Stimulated activated CD4-positive, alpha-beta T cell treated with anti-CD3 and anti-CD28 coated beads, Interleukin-1b, Interleukin-23, amount 100 ng/mL, for 48 hours (primary cell): ENCODE measurements around the gene SHC2.

ENCODE experiments used
- DNase-seq: peaks from one replicate; pipeline ENCODE4 v3.0.0-alpha.2; 2020

Gene SHC2

DNA sequence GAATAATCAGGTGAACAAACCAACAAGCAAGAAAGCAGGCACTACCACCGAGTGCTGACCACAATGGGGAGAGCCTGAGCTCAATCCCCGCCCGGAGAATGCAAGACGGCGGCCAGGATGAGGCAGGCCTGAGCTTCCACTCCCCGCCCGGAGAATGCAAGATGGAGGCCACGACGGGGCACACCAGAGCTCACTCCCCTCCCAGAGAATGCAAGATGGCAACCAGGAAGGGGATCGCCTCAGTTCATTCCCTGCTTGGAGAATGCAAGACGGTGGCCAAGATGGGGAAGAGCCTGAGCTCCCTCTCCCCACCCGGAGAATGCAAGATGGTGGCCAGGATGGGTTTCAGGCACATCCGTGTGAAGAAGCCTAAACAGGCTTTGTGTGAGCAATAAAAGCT lies 91.6 kb downstream of the SHC2 start:
- no peak for DNase-seq

DNA sequence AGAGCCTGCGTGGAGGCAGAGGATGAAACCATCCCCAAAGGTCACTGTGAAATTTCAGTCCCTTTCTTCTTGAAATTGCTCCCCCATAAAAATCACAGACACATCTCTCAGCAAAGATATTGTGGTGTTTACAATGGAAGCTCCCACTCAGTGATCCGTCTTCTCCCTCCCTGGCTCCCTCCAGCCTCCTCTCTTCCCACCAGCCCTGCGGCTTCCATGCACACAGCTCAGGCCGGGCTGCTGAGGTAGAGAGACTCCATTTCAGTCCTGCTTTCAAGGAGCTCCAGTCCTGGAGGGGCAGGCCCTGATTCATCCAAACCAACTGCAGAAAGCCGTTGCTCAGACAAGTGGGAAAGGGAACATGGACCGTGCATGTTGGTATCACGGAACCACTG lies 92.2 kb downstream of the SHC2 start:
- DNase-seq: no peak

DNA sequence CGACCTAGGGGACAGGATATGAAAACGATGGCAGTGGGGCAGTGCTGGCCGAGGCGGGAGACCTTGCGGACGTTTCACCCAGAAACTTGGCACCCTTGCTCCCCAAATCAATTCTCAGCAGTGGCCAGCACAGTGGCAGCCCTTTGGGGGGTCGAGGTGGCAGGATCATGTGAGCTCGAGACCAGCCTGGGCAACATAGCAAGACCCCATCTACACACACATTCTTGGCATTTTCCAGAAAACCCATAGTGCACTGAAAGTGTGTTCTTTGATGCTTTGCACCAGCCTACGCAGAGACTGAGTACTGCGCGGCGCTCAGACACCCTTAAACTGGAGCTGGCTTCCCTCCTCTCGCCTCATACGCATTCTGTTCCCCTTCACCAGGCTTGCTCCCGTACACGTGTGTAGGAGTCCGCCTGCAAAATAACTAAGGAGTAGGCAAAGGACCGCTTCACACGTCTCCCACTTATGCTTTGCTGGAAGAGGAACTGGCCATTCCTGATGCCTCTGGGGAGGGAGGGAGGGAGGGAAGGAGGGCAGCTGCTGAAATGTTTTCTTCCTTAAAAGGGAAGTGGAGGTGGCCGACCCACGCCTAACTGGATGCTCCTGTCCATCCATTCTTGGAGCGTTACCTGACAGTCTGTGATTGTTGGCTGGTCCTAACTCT lies 92.7 kb downstream of the SHC2 start:
- DNase-seq: no peak

DNA sequence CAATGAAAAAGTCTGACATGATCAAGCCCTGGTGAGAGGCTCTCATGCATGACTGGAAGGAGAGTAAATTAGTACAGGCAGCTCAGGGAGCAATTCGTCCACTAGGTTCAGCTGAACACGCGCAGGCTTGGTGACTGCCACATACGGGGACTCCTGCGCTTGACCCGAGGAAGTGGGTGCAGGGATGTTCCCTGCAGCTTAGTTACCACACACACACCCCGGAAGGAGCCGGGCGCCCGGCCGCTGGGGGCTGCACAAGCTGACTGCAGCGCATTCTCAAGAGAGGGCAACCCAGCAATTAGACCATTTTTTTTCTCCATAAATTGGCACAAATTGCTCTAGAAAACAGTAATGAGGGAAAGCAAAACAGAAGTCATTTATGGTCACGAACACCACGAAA lies 93.3 kb downstream of the SHC2 start:
- no peak for DNase-seq

DNA sequence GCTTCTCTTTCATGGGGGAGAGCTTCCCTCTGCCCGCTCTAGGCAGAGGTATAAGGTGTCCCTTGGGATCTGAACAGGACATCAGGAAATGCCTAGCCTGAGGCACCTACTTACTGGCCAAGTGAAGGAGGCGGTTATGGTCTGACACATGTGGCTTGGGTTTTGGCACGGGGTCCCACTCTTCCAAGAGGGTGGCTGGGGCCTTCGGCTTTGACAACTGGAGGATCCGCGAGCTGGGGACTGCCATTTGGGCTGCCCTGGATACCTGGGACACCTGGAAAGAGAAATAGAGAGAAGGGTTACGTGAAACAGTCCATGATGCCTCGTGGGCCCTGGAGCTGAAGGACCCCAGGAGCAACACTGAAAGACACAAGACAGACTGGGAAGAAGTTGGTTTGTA lies 93.9 kb downstream of the SHC2 start:
- DNase-seq: no peak
